Stomach (tissue), 4 donors: Measurements from ENCODE around the gene CHMP4B.

Experiments
- EP300 ChIP-seq: sonication (generic); formaldehyde crosslinking; IDR thresholded peaks from one replicate; pipeline ENCODE4 v1.6.1; 2017; ENCODE audit warnings: antibody characterized with exemption
- POLR2A ChIP-seq, 4 donors: fragments of 450-650 bp; IDR thresholded peaks; one replicate each; pipeline ENCODE4 v1.6.1; 2016; ENCODE audit warnings: antibody characterized with exemption in 4 of 4, control low read depth in 2 of 4, mild to moderate bottlenecking in 1 of 4, moderate library complexity in 1 of 4
- POLR2AphosphoS5 ChIP-seq, 3 donors: sonication (generic); formaldehyde crosslinking; IDR thresholded peaks; one replicate each; pipeline ENCODE4 v1.6.1; 2016; ENCODE audit warnings: antibody characterized with exemption in 3 of 3
- TF ChIP-seq, protein P1 (sequence below), 7 experiments: fragments of 450-650 bp in 4 of 7; fragments of 200-600 bp in 3 of 7; sonication (generic) in 3 of 7; IDR thresholded peaks; one replicate each; pipeline ENCODE4 v1.5.1; 2016 to 2019; ENCODE audit warnings: antibody characterized with exemption in 7 of 7, control low read depth in 2 of 7, mild to moderate bottlenecking in 1 of 7

DNA sequence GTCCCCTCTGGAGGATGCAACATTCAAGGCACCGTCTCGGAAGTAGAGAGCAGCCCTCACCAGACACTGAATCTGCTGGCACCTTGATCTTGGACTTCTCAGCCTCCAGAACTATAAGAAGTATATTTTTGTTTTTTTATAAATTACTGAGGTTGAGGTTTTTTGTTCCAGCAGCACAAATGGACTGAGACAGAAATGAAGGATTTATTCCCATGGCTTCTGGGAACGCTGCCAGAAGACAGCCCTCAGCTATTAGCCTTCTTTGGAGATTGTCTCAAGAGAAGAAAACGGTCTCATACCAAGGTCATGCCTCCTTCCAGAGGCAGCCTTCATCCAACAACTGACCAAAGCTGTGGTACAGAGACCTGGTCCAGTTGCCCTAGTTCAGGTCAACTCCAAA is 85.4 kb downstream of the CHMP4B start:
- TF ChIP-seq, protein P1, sequence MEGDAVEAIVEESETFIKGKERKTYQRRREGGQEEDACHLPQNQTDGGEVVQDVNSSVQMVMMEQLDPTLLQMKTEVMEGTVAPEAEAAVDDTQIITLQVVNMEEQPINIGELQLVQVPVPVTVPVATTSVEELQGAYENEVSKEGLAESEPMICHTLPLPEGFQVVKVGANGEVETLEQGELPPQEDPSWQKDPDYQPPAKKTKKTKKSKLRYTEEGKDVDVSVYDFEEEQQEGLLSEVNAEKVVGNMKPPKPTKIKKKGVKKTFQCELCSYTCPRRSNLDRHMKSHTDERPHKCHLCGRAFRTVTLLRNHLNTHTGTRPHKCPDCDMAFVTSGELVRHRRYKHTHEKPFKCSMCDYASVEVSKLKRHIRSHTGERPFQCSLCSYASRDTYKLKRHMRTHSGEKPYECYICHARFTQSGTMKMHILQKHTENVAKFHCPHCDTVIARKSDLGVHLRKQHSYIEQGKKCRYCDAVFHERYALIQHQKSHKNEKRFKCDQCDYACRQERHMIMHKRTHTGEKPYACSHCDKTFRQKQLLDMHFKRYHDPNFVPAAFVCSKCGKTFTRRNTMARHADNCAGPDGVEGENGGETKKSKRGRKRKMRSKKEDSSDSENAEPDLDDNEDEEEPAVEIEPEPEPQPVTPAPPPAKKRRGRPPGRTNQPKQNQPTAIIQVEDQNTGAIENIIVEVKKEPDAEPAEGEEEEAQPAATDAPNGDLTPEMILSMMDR (IDR thresholded peaks at IDR 0.05): no peak
- no peak for TF ChIP-seq EP300
- TF ChIP-seq POLR2A (IDR thresholded peaks at IDR 0.05): no peak
- no peak for TF ChIP-seq POLR2AphosphoS5 (IDR thresholded peaks at IDR 0.05)
